Measurements from ENCODE around the gene PTBP3.
"Not testable (repeated sequence)": the region's sequence is repeated elsewhere in the genome, so short reads cannot be mapped to it uniquely, and the experiment has no call there.

The PTBP3 gene

GRCh38 chr9:112268413-112268812 lies 65.0 kb downstream of the PTBP3 start:
- H3K4me3 ChIP-seq: no peak overlapping the region
- TF ChIP-seq EZH2 (IDR thresholded peaks at IDR 0.05): no peak
- no peak for TF ChIP-seq POLR2AphosphoS5 (IDR thresholded peaks at IDR 0.05; ENCODE audit: borderline replicate concordance, low read depth, low read length)
- TF ChIP-seq FOXP2 (optimal IDR thresholded peaks at IDR 0.05; ENCODE audit: control extremely low read depth, extremely low read length, insufficient read depth): no peak
- no peaks in the 10 kb centered on the region for H3K36me3 ChIP-seq (ENCODE audit: insufficient read depth, low read length)
- H3K9me3 ChIP-seq (ENCODE audit: low read depth, low read length): no peaks in the 10 kb centered on the region
- H3K9ac ChIP-seq (ENCODE audit: insufficient read length): no peak overlapping the region
- no peak for DNase-seq (ENCODE audit: low read depth, low spot score)
- H3K27ac ChIP-seq: no peak overlapping the region

DNA sequence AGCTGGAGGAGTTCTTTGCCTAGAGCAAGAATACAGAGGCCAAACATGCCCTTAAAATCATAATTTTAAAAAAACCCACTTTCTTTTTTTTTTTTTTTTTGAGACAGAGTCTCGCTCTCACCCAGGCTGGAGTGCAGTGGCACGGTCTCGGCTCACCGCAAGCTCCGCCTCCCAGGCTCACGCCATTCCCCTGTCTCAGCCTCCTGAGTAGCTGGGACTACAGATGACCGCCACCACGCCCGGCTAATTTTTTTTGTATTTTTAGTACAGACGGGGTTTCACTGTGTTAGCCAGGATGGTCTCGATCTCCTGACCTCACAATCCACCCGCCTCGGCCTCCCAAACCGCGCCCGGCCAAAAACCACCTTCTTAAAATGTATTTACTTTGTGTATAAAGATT lies 66.3 kb downstream of the PTBP3 start:
- not testable (repeated sequence) for H3K9ac ChIP-seq (ENCODE audit: insufficient read length); DNase-seq (ENCODE audit: low read depth, low spot score); H3K9me3 ChIP-seq (ENCODE audit: low read depth, low read length); H3K4me3 ChIP-seq; H3K36me3 ChIP-seq (ENCODE audit: insufficient read depth, low read length); H3K27ac ChIP-seq

GRCh38 chr9:112265391-112265790 lies 68.0 kb downstream of the PTBP3 start:
- DNase-seq (ENCODE audit: low read depth, low spot score): no peak
- no peaks in the 10 kb centered on the region for H3K36me3 ChIP-seq (ENCODE audit: insufficient read depth, low read length)
- no peak overlapping the region for H3K4me3 ChIP-seq
- no peak overlapping the region for H3K9ac ChIP-seq (ENCODE audit: insufficient read length)
- no peak for TF ChIP-seq FOXP2 (optimal IDR thresholded peaks at IDR 0.05; ENCODE audit: control extremely low read depth, extremely low read length, insufficient read depth)
- no peak for TF ChIP-seq POLR2AphosphoS5 (IDR thresholded peaks at IDR 0.05; ENCODE audit: borderline replicate concordance, low read depth, low read length)
- TF ChIP-seq EZH2 (IDR thresholded peaks at IDR 0.05): no peak
- no peaks in the 10 kb centered on the region for H3K9me3 ChIP-seq (ENCODE audit: low read depth, low read length)
- H3K27ac ChIP-seq: no peak overlapping the region

DNA sequence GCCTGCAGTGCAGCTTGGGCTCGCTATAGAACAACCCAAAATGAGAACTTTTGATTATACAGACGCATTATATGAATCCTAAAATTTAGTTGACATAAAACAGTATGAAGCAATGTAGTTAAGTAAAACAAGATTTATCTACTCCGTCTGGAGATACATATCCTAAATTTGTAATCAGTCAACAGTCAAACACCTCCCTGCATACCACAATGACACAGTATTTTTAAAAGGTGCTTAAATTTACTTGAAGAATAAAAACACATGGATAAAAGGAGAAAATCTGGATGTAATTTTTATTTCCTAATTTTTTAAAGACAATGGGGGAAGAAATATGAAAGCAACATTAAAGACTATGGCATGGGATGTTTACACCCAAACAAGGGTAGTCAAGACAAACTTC lies 70.8 kb downstream of the PTBP3 start:
- H3K9me3 ChIP-seq (ENCODE audit: low read depth, low read length): no peaks in the 10 kb centered on the region
- DNase-seq (ENCODE audit: low read depth, low spot score): no peak
- no peak overlapping the region for H3K9ac ChIP-seq (ENCODE audit: insufficient read length)
- H3K4me3 ChIP-seq: no peak overlapping the region
- H3K27ac ChIP-seq: no peak overlapping the region
- no peak for TF ChIP-seq EZH2 (IDR thresholded peaks at IDR 0.05)
- TF ChIP-seq FOXP2 (optimal IDR thresholded peaks at IDR 0.05; ENCODE audit: control extremely low read depth, extremely low read length, insufficient read depth): no peak
- no peak for TF ChIP-seq POLR2AphosphoS5 (IDR thresholded peaks at IDR 0.05; ENCODE audit: borderline replicate concordance, low read depth, low read length)
- H3K36me3 ChIP-seq (ENCODE audit: insufficient read depth, low read length): no peaks in the 10 kb centered on the region

GRCh38 chr9:112261133-112261532 lies 72.3 kb downstream of the PTBP3 start:
- no peak overlapping the region for H3K9ac ChIP-seq (ENCODE audit: insufficient read length)
- no peak for DNase-seq (ENCODE audit: low read depth, low spot score)
- H3K9me3 ChIP-seq (ENCODE audit: low read depth, low read length): no peaks in the 10 kb centered on the region
- no peak overlapping the region for H3K4me3 ChIP-seq
- H3K36me3 ChIP-seq (ENCODE audit: insufficient read depth, low read length): no peaks in the 10 kb centered on the region
- H3K27ac ChIP-seq: no peak overlapping the region
- TF ChIP-seq POLR2AphosphoS5 (IDR thresholded peaks at IDR 0.05; ENCODE audit: borderline replicate concordance, low read depth, low read length) (no peak), EZH2 (IDR thresholded peaks at IDR 0.05) (no peak), FOXP2 (optimal IDR thresholded peaks at IDR 0.05; ENCODE audit: control extremely low read depth, extremely low read length, insufficient read depth) (no peak)

- DNase-seq (ENCODE audit: low read depth, low spot score): no peak
- no peak for TF ChIP-seq FOXP2 (optimal IDR thresholded peaks at IDR 0.05; ENCODE audit: control extremely low read depth, extremely low read length, insufficient read depth)
- no peak for TF ChIP-seq POLR2AphosphoS5 (IDR thresholded peaks at IDR 0.05; ENCODE audit: borderline replicate concordance, low read depth, low read length)
- H3K27ac ChIP-seq: no peak overlapping the region
- no peaks in the 10 kb centered on the region for H3K9me3 ChIP-seq (ENCODE audit: low read depth, low read length)
- no peaks in the 10 kb centered on the region for H3K36me3 ChIP-seq (ENCODE audit: insufficient read depth, low read length)
- H3K4me3 ChIP-seq: no peak overlapping the region
- H3K9ac ChIP-seq (ENCODE audit: insufficient read length): no peak overlapping the region
Observed at GRCh38 chr9:112258106-112258505, 75.3 kb downstream of the PTBP3 start.

GRCh38 chr9:112252194-112252593 lies 81.2 kb downstream of the PTBP3 start:
- Histone ChIP-seq H3K9ac (ENCODE audit: insufficient read length) (no peak overlapping the region), H3K36me3 (ENCODE audit: insufficient read depth, low read length) (no peaks in the 10 kb centered on the region), H3K27ac (no peak overlapping the region), H3K9me3 (ENCODE audit: low read depth, low read length) (no peaks in the 10 kb centered on the region), H3K4me3 (no peak overlapping the region)
- DNase-seq (ENCODE audit: low read depth, low spot score): no peak
- no peak for TF ChIP-seq EZH2 (IDR thresholded peaks at IDR 0.05)
- TF ChIP-seq POLR2AphosphoS5 (IDR thresholded peaks at IDR 0.05; ENCODE audit: borderline replicate concordance, low read depth, low read length): no peak
- TF ChIP-seq FOXP2 (optimal IDR thresholded peaks at IDR 0.05; ENCODE audit: control extremely low read depth, extremely low read length, insufficient read depth): no peak

DNA sequence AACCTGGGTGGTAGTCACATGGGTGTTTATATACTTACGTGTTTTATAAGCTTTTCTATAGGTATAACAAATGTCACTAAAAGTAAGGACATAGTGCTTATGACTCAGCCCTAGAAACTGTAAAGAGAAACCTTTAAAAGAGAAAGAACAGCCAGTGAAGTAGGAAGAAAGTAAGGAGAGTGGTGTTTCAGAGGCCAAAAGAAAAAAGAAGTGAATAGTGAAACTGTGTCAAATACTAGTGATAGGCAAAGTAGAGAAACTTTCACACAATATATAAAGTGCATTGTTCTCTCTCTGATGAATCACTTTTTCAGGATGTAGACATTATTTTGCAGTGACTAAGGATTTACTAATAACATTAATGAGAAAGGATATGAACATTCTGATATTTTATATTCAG lies 84.1 kb downstream of the PTBP3 start:
- no peaks in the 10 kb centered on the region for H3K9me3 ChIP-seq (ENCODE audit: low read depth, low read length)
- H3K4me3 ChIP-seq: no peak overlapping the region
- H3K9ac ChIP-seq (ENCODE audit: insufficient read length): no peak overlapping the region
- DNase-seq (ENCODE audit: low read depth, low spot score): no peak
- no peak overlapping the region for H3K27ac ChIP-seq
- H3K36me3 ChIP-seq (ENCODE audit: insufficient read depth, low read length): no peaks in the 10 kb centered on the region
- no peak for TF ChIP-seq EZH2 (IDR thresholded peaks at IDR 0.05)
- no peak for TF ChIP-seq POLR2AphosphoS5 (IDR thresholded peaks at IDR 0.05; ENCODE audit: borderline replicate concordance, low read depth, low read length)
- no peak for TF ChIP-seq FOXP2 (optimal IDR thresholded peaks at IDR 0.05; ENCODE audit: control extremely low read depth, extremely low read length, insufficient read depth)

- H3K4me3 ChIP-seq: no peak overlapping the region
- no peaks in the 10 kb centered on the region for H3K36me3 ChIP-seq (ENCODE audit: insufficient read depth, low read length)
- H3K9ac ChIP-seq (ENCODE audit: insufficient read length): no peak overlapping the region
- TF ChIP-seq FOXP2 (optimal IDR thresholded peaks at IDR 0.05; ENCODE audit: control extremely low read depth, extremely low read length, insufficient read depth) (no peak), EZH2 (IDR thresholded peaks at IDR 0.05) (no peak), POLR2AphosphoS5 (IDR thresholded peaks at IDR 0.05; ENCODE audit: borderline replicate concordance, low read depth, low read length) (no peak)
- no peak for DNase-seq (ENCODE audit: low read depth, low spot score)
- no peak overlapping the region for H3K27ac ChIP-seq
- no peaks in the 10 kb centered on the region for H3K9me3 ChIP-seq (ENCODE audit: low read depth, low read length)
Observed at GRCh38 chr9:112248722-112249121, 84.7 kb downstream of the PTBP3 start.
